Activated T-cell treated with anti-CD3 and anti-CD28 coated beads, Interleukin-2, amount 50 U/mL, for 1 hour (primary cell): ENCODE measurements around the gene DCHS1.

Experiments
- DNase-seq: peaks from one replicate; pipeline ENCODE4 v3.0.0-alpha.2; 2020

DCHS1 gene

DNA sequence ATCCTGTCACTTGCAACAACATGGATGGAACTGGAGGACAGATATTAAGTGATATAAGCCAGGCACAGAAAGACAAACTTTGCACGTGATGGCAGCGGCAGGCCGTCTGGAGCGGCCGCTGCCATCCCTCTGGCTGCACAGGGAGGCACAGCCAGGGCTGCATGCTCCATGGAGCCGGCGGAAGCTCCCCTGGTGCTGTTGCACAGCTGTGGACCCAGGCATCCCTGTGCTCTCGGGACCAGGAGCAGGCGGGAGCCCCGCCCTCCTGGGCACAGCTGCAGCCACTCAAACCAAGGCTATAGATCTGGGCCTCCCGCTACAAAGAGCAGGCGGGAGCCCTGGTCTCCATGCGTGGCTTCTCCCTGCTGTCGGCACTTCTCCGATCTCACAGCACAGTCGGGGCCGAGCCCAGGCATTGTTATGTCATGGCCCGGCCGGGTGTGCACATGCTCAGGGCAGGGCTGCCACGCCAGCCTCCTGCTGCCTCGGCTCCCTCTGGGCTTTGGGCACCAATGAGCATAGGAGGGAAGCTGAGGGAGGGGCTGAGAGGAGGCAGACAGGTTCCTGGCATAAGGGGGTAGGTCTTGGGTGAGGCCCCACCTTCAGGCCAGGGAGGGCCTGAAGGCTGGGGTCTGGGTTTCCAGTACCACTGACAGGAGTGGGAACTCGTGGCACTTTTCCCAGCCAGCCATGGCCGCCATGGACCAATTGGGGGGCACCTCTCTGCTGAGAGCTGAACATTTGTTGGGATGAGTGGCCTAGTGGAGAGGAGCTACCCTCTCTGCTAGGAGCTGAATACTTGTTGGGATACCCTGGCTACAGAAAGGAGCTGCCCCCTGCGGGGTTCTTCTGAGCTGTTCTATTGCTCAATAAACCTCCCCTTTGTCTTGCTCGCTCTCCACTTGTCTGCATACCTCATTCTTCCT, 68.9 kb downstream of the DCHS1 start:
- DNase-seq: no peak

DNA sequence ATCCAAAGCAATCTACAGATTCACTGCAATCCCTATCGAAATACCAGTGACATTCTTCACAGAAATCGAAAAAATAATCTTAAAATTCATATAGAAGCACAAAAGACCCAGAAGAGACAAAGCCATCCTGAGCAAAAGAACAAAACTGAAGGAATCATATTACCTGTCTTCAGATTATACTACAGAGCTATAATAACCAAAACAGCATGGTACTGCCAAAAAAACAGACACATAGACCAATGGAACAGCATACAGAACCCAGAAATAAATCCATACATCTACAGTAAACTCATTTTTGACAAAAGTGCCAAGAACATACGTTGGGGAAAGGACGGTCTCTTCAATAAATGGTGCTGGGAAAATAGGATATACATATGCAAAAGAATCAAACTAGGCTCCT, 71.1 kb downstream of the DCHS1 start:
- no peak for DNase-seq

GRCh38 chr11:6583584-6583983, 72.0 kb downstream of the DCHS1 start:
- DNase-seq: no peak

- no peak for DNase-seq
These were observed 75.9 kb downstream of the DCHS1 start for GRCh38 chr11:6579681-6580080.

- no peak for DNase-seq
These were observed 77.5 kb downstream of the DCHS1 start for GRCh38 chr11:6578134-6578533.

GRCh38 chr11:6576471-6577373, 78.9 kb downstream of the DCHS1 start:
- DNase-seq: no peak

DNA sequence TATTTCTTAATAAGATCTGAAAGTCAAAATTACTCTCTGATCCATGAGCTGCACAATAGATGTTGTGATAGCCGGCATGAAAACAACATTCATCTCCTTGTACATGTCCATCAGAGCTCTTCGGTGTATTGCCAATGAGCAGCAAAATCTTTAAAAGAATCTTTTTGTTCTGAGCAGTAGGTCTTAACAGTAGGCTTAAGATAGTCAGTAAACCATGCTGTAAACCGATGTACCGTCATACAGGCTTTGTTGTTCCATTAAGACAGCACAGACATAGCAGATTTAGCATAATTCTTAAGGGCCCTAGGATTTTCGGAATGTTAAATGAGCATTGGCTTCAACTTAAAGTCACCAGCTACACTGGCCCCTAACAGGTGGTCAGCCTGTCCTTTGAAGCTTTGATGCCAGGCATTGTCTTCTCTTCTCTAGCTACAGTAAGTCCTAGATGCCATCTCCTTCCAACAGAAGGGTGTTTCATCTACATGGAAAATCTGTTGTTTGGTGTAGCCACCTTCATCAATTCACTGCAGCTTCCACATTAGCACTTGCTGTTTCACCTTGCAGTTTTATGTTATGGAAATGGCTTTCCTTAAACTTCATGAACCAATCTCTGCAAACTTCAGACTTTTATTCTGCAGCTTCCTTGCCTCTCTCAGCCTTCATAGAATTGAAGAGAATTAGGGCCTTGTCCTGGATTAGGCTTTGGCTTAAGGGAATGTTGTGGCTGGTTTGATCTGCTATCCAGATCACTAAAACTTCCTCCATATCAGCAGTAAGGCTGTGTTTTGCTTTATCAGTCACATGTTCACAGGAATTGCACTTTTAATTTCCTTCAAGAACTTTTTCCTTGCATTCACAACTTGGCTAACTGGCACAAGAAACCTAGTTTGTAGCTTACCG, 80.5 kb downstream of the DCHS1 start:
- DNase-seq: no peak

DNA sequence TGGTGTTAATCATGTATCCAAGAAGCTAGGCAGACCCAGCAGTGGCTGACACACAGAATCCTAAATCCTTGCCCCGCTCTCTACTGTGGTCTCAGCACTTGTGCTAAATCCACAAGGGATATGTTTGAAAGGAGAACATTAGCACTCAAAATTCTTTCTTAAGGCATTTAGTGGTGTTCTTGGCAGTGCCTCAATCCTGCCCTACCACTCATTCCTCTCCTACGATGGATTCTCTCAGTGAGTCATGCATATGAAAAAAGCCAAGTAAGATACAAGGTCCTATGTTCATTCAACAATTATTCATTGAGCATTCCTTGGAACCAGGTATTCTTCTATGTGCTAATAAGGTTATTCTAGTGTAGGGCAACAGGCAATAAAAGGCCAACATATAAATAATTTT, 83.4 kb downstream of the DCHS1 start:
- DNase-seq: no peak

DNA sequence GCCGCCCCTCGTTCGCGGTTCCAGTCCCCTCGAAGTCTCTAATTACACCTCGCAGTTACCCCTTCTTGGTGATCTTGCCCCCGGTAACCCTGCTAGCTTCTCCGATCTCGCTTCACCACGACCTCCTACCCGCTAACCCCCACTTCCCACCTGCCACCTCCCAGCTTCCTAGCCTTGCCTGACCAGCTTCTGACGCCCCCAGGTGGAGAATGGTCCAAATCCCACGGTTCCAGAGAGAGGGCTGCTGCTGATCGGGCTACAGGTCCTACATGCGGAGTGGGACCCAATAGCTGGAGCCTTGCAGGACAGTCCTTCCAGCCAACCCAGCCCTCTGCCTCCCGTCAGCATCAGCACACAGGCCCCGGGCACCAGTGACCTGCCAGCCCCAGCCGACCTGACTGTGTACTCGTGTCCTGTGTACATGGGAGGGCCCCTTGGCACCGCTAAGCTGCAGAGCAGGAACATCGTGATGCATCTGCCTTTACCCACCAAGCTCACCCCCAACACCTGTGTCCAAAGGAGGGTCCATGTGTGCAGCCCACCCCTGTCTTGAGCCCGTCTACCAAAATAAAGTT, 84.1 kb downstream of the DCHS1 start:
- no peak for DNase-seq
